ENCODE data around the gene DPY19L1. TPM values are rescaled to one million over a fixed set of nuclear protein-coding genes. Genes with fewer than 3 reads are reported as not detected.
"Not testable (repeated sequence)": the region's sequence is repeated elsewhere in the genome, so short reads cannot be mapped to it uniquely, and the experiment has no call there.

DPY19L1 gene
- total RNA-seq, 1 donor from 2014 or later, result 20.6 TPM

DNA sequence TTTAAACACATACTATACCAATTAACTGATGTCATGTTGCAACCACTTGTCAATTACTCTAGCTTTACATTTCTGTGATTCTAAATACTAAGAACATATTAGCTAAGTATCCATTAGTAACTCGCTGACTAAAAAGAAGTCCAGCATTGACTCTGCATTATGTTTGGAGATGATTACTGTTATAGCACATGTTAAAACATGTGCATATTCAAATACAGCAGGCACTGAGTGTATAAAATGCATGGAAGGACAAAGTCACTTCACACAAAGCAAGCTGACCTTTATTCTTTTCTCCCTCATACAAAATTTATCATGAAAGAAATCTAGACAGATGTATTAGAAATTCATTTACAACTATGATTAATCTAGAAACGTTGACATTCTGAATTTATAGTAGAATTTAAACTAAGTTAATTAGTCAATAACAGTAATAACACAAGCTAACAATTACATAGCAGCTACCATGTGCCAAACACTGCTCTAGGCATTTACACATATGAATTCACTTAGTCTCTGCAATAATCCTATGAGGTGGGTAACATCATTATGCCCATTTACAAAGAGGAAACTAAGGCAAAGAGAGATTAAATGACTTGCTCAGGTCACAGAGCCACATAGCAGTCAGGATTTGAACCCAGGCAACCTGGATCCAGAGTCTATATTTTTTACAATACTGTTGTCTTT, 48.7 kb downstream of the DPY19L1 start:
- not testable (repeated sequence) for DNase-seq

- DNase-seq, result not testable (repeated sequence)
These were observed 52.1 kb downstream of the DPY19L1 start for GRCh38 chr7:34985155-34985554.

- not testable (repeated sequence) for DNase-seq
These were observed 53.1 kb downstream of the DPY19L1 start for GRCh38 chr7:34984140-34984539.

- no peak for DNase-seq
These were observed 54.8 kb downstream of the DPY19L1 start for GRCh38 chr7:34982371-34983019.

GRCh38 chr7:34979124-34979523, 58.2 kb downstream of the DPY19L1 start:
- DNase-seq, result not testable (repeated sequence)

DNA sequence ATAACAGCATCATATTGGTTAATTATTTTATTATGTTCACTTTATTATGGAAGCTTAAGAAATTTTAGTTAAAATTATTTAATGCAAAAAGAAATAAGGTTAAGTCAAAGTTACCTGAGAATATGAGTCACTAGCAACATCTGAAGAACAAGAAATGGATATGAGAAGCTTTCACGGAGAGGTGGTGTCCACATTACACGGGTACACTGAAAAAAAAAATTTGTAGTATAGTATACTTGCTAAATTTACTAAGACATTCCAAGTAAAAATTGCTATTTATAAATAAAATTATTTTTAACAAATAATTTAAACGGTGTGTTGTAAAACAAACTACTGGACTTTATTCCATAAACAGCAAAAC, 63.9 kb downstream of the DPY19L1 start:
- no peak for DNase-seq

DNA sequence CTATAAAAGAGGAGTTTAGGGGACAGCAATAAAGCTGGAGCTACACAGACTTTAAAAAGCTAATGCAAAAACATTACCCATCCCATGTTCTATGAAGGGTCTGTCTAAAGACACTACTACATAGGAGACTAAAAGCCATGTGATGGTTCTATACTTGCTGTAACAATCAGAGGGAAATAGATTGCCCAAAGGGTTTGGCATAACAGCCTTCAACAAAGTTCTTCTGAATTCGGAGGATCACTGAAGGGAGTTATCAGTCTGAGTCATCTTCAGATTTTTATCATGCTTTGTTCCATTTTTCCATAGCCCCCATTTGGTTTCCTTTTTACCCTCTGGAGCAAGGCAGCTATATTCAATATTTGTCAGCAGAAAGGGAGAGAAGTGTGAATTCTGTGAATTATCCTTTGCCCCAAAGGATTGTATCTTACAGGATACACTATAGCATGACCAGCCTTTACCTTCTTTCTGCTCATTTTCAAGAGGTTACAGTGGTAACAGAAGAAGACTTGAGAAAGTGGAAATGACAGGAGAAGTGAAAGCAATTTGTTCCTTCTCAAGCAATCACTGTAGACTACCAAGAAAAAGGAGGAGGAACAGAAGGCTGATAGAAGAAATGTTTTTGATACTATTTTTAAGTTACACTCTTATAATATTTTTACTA, 64.4 kb downstream of the DPY19L1 start:
- not testable (repeated sequence) for DNase-seq

GRCh38 chr7:34967818-34968217, 69.5 kb downstream of the DPY19L1 start:
- not testable (repeated sequence) for DNase-seq

GRCh38 chr7:34966504-34966903, 70.8 kb downstream of the DPY19L1 start:
- not testable (repeated sequence) for DNase-seq

DNA sequence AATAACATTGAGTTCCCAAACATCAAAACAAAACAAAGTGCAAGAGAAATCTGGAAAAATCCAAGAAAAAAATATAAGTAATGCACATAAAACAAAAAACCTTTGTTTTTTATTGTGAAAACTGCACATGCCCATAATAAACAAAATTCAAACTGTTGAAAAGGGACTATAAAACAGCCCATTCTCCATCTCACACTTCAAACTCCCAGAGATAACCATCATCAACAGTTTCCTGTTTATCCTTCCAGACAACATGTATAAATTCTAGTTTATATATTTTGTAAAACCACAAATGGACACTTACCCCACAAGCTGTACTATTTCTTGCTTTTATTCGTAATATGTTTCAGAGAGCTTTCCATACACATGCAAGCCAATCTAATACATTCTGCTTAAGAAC, 79.3 kb downstream of the DPY19L1 start:
- DNase-seq, result no peak

- no peak for DNase-seq
These were observed 84.5 kb downstream of the DPY19L1 start for GRCh38 chr7:34952822-34953221.

DNA sequence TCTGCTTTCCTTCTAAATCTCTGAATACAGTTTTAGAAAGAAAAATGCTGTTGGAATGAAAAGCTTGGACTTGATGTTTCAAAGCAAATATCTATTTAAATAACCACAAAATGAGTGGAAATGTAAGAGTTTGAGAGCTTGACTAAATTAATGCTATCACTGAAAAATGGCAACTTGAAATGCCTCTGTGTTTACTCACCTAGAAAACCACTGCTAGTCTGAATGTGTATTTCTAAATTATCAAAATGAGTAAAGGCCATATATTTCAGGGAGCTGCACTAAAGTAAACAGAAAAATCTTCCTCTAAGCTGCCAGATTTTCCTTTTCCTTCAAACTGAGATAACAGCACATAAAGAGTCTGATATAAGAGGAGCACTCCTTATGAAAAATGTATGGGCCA, 87.9 kb downstream of the DPY19L1 start:
- no peak for DNase-seq

DNA sequence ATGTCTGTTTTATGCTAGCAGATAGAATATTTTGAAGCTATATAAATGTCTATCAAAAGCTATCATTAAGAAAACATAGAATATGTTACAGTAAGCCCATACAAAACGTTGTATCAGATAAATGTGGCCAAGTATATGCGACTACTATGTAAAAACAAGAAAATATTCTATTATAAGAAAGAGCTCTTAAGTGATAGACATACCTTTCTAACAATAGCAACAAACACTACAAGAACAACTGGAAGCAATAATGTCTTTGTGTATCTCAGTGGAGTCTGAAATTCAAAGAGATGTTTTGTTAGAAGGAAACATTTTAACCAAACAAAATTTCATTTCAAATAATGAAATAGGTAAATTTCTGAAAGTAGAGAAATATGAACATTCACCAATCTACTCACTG, 89.9 kb downstream of the DPY19L1 start:
- not testable (repeated sequence) for DNase-seq

- DNase-seq, result no peak
These were observed 90.8 kb downstream of the DPY19L1 start for GRCh38 chr7:34946486-34946885.

GRCh38 chr7:34945894-34946477, 91.3 kb downstream of the DPY19L1 start:
- DNase-seq, result not testable (repeated sequence)

GRCh38 chr7:34939175-34939574, 98.1 kb downstream of the DPY19L1 start:
- no peak for DNase-seq

GRCh38 chr7:34935735-34936165, 101.5 kb downstream of the DPY19L1 start:
- not testable (repeated sequence) for DNase-seq

GRCh38 chr7:34931739-34932138, 105.5 kb downstream of the DPY19L1 start:
- DNase-seq, result no peak

- not testable (repeated sequence) for DNase-seq
These were observed 107.5 kb downstream of the DPY19L1 start for GRCh38 chr7:34929783-34930182.

- no peak for DNase-seq
These were observed 108.7 kb downstream of the DPY19L1 start for GRCh38 chr7:34928560-34928959.

DNA sequence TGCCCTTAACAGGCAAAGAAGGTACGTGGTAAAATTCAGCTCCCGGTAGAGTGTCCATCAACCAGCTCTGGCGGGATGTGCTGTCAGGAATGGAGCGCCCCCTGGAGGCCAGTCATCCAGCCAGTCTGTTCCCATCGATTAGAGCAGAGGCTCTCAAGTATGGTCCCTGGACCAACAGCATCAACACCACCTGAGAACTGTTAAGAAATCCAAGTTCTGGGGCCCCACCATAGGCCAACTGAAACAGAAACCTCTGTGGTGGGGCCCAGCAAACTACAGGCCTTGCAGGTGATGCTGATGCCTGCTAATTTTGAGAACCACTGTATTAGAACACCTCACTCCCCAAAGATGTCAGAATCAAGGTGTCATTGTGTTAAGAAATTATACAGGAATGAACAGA, 109.2 kb downstream of the DPY19L1 start:
- no peak for DNase-seq

GRCh38 chr7:34920470-34920869, 116.8 kb downstream of the DPY19L1 start:
- not testable (repeated sequence) for DNase-seq

DNA sequence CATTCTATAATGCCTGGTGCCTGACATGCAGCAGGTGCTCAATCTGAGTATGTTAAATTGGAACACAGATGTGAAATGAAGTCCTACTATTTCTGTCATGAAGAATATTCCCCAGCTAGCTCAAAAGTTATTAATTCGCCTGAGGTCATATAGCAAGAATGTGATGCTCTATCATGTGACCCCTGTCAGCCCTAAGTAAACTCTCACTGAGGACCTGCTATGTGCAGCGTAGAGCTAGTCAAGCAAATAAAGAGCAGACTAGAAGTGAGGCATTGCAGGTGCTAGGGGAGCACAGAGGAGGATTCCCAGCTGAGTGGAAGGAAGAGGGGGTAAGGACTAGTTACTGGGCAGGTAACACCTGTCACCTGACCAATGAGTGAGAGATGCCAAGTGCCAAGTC, 118.2 kb downstream of the DPY19L1 start:
- DNase-seq, result not testable (repeated sequence)
